ENCODE results near the gene ANKRD63. TPM values are rescaled to one million over a fixed set of nuclear protein-coding genes. Genes with fewer than 3 reads are reported as not detected.

ANKRD63 gene
- polyA plus RNA-seq, 1 donor (not counting 4 experiments of a cell fraction or from before 2014, with no cell fraction given): not detected

DNA sequence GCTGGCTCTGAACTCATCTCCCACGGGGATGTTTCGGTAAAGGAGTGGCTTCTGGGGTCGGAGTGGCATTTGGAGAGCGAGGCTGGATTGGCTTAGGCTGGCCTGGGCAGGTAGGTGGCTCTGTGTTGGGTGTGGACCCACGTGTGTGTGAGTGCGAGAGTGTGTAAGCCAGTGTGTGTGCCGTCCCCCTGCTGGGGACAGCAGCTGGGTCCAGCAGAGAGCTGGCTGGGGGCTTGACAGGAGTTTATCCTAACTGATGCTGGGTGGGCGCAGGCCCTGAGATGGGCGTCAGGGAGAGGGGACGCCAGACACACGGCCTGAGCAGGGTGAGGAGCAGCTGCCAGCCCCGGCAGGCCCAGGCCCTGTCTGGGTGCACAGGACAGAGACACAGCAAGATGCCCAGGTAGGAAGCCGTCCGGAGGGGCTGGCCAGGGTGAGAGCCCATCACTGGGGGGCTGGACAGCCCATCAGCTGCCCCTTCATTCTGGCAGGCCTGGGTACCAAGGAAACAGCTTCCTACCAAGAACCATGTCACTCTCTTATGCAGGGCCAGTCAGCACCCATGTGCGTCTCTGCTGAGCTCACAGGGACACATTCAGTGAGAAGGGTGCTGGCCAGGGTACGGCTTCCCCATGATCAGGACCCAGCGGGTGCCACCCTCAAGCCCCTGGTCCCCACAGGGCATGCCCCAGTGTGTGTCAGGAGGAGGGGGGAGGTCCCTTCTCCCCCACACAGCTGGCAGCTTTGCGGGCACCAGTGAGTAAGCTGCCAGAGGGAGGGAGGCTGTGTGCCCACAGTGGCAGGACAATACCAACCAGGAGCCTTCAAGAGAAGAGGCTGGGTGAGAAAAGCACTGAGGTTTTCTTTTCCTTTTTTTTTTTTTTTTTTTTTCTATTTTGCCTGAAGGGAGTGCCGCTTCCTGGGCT, 42.9 kb downstream of the ANKRD63 start:
- H2AFZ ChIP-seq (ENCODE audit: control insufficient read depth, low read length): peak overlapping the region; percentile 66
- peak overlapping the region; percentile 98 for H3K4me2 ChIP-seq (ENCODE audit: control insufficient read depth, extremely low read depth, insufficient read depth, low read depth, low read length)
- peak overlapping the region; percentile 86 for H3K9ac ChIP-seq (ENCODE audit: control insufficient read depth, extremely low read depth, insufficient read depth, low read length)
- peaks cover 62% of the 10 kb centered on the region for H3K4me1 ChIP-seq (ENCODE audit: control insufficient read depth, extremely low read depth, insufficient read depth, low read length)
- TF ChIP-seq, protein P1, sequence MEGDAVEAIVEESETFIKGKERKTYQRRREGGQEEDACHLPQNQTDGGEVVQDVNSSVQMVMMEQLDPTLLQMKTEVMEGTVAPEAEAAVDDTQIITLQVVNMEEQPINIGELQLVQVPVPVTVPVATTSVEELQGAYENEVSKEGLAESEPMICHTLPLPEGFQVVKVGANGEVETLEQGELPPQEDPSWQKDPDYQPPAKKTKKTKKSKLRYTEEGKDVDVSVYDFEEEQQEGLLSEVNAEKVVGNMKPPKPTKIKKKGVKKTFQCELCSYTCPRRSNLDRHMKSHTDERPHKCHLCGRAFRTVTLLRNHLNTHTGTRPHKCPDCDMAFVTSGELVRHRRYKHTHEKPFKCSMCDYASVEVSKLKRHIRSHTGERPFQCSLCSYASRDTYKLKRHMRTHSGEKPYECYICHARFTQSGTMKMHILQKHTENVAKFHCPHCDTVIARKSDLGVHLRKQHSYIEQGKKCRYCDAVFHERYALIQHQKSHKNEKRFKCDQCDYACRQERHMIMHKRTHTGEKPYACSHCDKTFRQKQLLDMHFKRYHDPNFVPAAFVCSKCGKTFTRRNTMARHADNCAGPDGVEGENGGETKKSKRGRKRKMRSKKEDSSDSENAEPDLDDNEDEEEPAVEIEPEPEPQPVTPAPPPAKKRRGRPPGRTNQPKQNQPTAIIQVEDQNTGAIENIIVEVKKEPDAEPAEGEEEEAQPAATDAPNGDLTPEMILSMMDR (optimal IDR thresholded peaks at IDR 0.05 in 1 of 3, IDR thresholded peaks at IDR 0.05 in 1 of 3, conservative IDR thresholded peaks at IDR 0.05 in 1 of 3; ENCODE audit: extremely low read depth in 1 of 3, insufficient read depth in 2 of 3, low read length in 3 of 3): peak in 1 of 3 experiments; percentile 2
- no peak for TF ChIP-seq EZH2 (IDR thresholded peaks at IDR 0.05; ENCODE audit: low read length)
- no peaks in the 10 kb centered on the region for H4K20me1 ChIP-seq (ENCODE audit: control insufficient read depth, extremely low read depth, insufficient read depth, low read length)
- H3K79me2 ChIP-seq (ENCODE audit: control insufficient read depth, insufficient read depth, low read length): peaks cover 10% of the 10 kb centered on the region
- H3K36me3 ChIP-seq (ENCODE audit: control insufficient read depth in 2 of 2, extremely low read depth in 1 of 2, insufficient read depth in 2 of 2, low read length in 2 of 2): no peaks in the 10 kb centered on the region
- no peaks in the 10 kb centered on the region for H3K9me3 ChIP-seq (ENCODE audit: control insufficient read depth, low read depth, low read length)
- H3K27me3 ChIP-seq (ENCODE audit: control insufficient read depth, extremely low read depth, insufficient read depth, low read length): no peaks in the 10 kb centered on the region
- H3K9me1 ChIP-seq (ENCODE audit: control insufficient read depth, extremely low read depth, insufficient read depth, low read length): peaks cover 8% of the 10 kb centered on the region
- peak; percentile 9 for FAIRE-seq
- no peak for DNase-seq (ENCODE audit: low read depth, low spot score)
- H3K4me3 ChIP-seq (ENCODE audit: control insufficient read depth in 2 of 3, extremely low read depth in 1 of 3, insufficient read depth in 2 of 3, low read depth in 1 of 3, low read length in 3 of 3): peak overlapping the region; percentile 53 to 85 (median 81)
- peak overlapping the region; percentile 91 for H3K27ac ChIP-seq (ENCODE audit: control insufficient read depth, insufficient read depth, low read length)
- dilution Hi-C loops (cut with MboI; ENCODE audit: extremely low pct_ligation_motif_present, low sequenced_read_pairs): no loop called here

DNA sequence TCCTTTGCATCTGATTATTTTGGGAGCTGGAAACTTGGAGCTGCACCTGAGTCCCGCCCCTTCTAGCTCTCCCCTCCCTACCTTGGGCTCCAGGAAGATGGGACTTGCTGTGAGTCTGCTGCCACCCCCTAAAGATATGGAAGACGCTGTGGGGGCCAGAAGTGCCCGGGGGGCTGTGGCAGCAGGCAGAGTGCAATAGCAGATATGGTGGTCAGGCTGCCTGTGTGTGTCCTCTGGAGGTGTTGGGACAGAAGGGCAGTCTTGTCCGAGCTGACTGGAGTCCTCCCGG, 43.5 kb downstream of the ANKRD63 start:
- peaks cover 64% of the 10 kb centered on the region for H3K4me1 ChIP-seq (ENCODE audit: control insufficient read depth, extremely low read depth, insufficient read depth, low read length)
- H3K79me2 ChIP-seq (ENCODE audit: control insufficient read depth, insufficient read depth, low read length): peaks cover 10% of the 10 kb centered on the region
- peak overlapping the region; percentile 91 for H3K27ac ChIP-seq (ENCODE audit: control insufficient read depth, insufficient read depth, low read length)
- peak overlapping the region; percentile 86 for H3K9ac ChIP-seq (ENCODE audit: control insufficient read depth, extremely low read depth, insufficient read depth, low read length)
- no peaks in the 10 kb centered on the region for H4K20me1 ChIP-seq (ENCODE audit: control insufficient read depth, extremely low read depth, insufficient read depth, low read length)
- H3K9me3 ChIP-seq (ENCODE audit: control insufficient read depth, low read depth, low read length): no peaks in the 10 kb centered on the region
- no peaks in the 10 kb centered on the region for H3K36me3 ChIP-seq (ENCODE audit: control insufficient read depth in 2 of 2, extremely low read depth in 1 of 2, insufficient read depth in 2 of 2, low read length in 2 of 2)
- no peaks in the 10 kb centered on the region for H3K27me3 ChIP-seq (ENCODE audit: control insufficient read depth, extremely low read depth, insufficient read depth, low read length)
- peak overlapping the region; percentile 98 for H3K4me2 ChIP-seq (ENCODE audit: control insufficient read depth, extremely low read depth, insufficient read depth, low read depth, low read length)
- dilution Hi-C loops (cut with MboI; ENCODE audit: extremely low pct_ligation_motif_present, low sequenced_read_pairs): no loop called here
- TF ChIP-seq, protein P1 (optimal IDR thresholded peaks at IDR 0.05 in 1 of 3, IDR thresholded peaks at IDR 0.05 in 1 of 3, conservative IDR thresholded peaks at IDR 0.05 in 1 of 3; ENCODE audit: extremely low read depth in 1 of 3, insufficient read depth in 2 of 3, low read length in 3 of 3): no peak
- no peak for TF ChIP-seq EZH2 (IDR thresholded peaks at IDR 0.05; ENCODE audit: low read length)
- DNase-seq (ENCODE audit: low read depth, low spot score): no peak
- no peak for FAIRE-seq
- peaks cover 4% of the 10 kb centered on the region for H3K9me1 ChIP-seq (ENCODE audit: control insufficient read depth, extremely low read depth, insufficient read depth, low read length)
- H3K4me3 ChIP-seq (ENCODE audit: control insufficient read depth in 2 of 3, extremely low read depth in 1 of 3, insufficient read depth in 2 of 3, low read depth in 1 of 3, low read length in 3 of 3): peak overlapping the region; percentile 53 to 85 (median 81)
- H2AFZ ChIP-seq (ENCODE audit: control insufficient read depth, low read length): peak overlapping the region; percentile 66

Measured in keratinocyte (primary cell).